ENCODE data around the gene DRD3.

The DRD3 gene

DNA sequence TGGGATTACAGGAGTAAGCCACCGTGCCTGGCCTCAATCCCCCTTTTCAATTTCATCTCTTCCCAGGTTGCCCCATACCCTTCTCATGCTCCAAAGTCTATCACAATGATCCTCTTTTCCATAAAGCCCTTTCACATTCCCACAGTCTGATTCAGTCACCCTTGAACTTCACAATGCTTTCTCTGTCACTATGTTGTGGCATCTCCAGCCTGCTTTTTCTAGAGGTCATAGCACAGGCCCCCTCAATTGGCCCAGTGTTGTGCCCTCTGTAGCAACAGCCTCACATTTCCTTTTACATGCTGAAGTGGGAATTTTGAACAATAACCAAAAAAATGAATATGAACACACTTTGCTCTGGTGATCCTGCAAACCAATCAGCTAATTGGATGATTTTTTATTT, 21.5 kb downstream of the DRD3 start:
- TF ChIP-seq, protein P1, sequence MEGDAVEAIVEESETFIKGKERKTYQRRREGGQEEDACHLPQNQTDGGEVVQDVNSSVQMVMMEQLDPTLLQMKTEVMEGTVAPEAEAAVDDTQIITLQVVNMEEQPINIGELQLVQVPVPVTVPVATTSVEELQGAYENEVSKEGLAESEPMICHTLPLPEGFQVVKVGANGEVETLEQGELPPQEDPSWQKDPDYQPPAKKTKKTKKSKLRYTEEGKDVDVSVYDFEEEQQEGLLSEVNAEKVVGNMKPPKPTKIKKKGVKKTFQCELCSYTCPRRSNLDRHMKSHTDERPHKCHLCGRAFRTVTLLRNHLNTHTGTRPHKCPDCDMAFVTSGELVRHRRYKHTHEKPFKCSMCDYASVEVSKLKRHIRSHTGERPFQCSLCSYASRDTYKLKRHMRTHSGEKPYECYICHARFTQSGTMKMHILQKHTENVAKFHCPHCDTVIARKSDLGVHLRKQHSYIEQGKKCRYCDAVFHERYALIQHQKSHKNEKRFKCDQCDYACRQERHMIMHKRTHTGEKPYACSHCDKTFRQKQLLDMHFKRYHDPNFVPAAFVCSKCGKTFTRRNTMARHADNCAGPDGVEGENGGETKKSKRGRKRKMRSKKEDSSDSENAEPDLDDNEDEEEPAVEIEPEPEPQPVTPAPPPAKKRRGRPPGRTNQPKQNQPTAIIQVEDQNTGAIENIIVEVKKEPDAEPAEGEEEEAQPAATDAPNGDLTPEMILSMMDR (IDR thresholded peaks at IDR 0.05; ENCODE audit: low read depth, low read length, missing control alignments) = no peak

DNA sequence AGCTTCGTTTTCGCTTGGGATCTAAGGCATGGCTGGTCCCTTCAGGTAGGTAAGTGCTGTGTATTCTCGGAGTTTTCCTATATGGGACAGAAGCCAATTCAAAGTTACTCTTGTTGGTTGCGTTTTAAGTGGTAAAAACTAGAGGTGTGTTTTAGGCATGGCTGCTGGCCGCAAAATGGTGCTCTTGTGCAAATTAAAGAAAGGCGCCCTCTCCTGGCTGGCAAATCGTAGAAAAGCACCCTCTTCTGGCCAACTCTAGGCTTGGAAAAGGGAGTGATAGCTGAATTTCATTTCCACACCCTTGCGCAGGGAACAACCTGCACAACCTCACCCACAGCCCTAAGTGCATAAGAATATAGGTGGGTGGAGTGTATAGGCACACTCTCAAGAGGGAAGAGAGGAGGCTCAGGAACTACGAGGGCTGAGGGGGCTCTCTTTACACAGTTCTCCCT, 23.5 kb downstream of the DRD3 start:
- no peak overlapping the region for H3K4me3 ChIP-seq (ENCODE audit: low read depth, low read length)
- DNase-seq (ENCODE audit: low read depth) = no peak
- TF ChIP-seq, protein P1 (IDR thresholded peaks at IDR 0.05; ENCODE audit: low read depth, low read length, missing control alignments) = peak; percentile 66

More for the DNA sequence above, 21.5 kb downstream of the DRD3 start:
- no peak for DNase-seq (ENCODE audit: low read depth)
- H3K4me3 ChIP-seq (ENCODE audit: low read depth, low read length) = no peak overlapping the region

DNA sequence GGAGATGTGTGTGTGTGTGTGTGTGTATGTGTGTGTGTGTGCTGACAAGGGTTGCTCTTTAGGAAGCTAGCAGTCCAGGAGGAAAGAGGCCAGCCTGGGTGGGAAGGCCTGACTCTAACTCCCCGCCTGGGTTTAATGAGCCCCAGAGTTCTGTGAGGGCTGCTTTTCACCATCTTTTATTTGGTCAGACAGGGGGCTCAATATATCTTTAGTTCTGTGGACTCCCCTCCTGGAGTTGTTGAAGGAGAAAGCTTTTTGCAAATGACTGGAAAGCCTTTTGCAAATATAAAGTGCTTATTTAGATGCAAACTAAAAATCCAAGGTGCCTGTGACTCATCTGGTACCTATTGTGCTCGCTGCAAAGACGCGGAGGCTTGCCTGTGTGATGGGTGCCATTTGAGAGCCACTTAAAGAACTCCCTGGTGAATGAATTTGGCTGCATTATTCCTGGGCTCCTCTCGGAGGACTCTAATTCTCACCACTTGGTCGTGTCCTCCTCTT, 24.5 kb downstream of the DRD3 start:
- H3K4me3 ChIP-seq (ENCODE audit: low read depth, low read length) = no peak overlapping the region
- TF ChIP-seq, protein P1 (IDR thresholded peaks at IDR 0.05; ENCODE audit: low read depth, low read length, missing control alignments) = no peak
- no peak for DNase-seq (ENCODE audit: low read depth)

DNA sequence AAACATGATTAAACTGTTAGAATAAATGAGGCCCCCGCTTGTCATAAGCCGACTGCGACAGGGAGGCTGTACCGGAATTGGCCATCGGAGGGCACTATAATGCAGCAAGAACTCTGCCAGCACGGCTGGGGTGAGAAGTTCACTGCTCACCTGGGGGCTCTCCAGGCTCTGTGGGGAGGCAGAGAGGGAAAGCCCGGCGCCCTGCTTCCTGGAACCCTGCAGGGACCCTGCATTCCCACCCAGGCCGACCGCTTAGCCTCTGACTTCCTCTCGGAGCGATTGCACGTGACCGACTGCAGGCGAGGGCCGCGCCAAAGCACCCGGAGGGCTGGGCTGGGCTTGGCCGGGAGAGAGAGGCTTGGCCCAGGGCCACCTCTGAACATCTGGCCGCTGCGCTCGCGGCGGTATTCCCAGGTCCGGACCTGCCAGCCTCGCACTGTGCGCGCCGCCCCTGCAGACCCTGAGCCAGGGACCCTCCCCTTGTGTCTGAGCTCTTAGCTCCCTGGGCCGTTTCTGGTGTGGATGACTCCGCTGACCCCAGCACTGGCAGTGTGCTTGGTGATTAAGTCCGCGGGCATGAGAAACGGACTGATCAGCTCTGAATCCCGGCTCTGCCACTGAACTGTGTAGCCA, 26.2 kb downstream of the DRD3 start:
- peak overlapping the region; percentile 53 for H3K4me3 ChIP-seq (ENCODE audit: low read depth, low read length)
- TF ChIP-seq, protein P1 (IDR thresholded peaks at IDR 0.05; ENCODE audit: low read depth, low read length, missing control alignments) = peak; percentile 86
- DNase-seq (ENCODE audit: low read depth) = peak; percentile 21

DNA sequence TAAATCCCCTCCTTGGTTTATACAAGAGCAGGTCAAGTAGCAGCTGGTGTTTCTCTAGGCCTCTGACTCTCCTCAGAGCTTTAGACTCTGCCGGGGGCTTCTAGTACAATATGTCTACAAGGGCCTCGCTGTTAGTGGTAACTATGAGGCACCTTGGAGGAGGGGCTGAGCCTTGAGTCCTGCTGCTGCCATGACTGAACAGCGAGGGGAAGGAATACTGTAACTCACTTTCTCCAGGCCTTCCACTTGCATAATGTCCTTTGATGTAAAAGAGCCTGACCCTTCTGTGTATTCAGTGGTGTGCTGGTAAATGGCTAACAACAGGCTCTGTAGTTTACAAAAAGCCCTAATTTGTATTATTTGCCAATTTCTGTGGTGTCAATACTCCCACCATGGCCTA, 27.8 kb downstream of the DRD3 start:
- TF ChIP-seq, protein P1 (IDR thresholded peaks at IDR 0.05; ENCODE audit: low read depth, low read length, missing control alignments) = no peak

DNA sequence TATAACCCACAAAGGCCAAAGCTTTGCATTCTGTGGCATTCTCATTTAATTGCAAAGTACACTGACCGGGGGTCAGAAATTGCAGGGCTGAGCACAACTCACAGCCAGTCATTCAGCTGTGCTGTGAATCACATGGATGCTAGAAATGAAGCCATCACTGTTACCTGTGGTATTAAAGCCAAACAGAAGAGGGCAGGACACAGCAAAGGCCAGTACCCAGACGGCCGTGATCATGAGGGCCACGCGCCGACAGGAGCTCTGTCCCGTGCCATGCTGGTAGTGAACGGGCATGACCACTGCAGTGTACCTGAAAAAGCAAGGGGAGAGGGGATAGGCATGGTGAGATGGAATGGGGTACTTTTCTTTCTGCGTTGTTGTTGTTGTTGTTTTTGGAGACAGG, 31.6 kb downstream of the DRD3 start:
- H3K4me3 ChIP-seq (ENCODE audit: low read depth, low read length) = no peak overlapping the region
- TF ChIP-seq, protein P1 (IDR thresholded peaks at IDR 0.05; ENCODE audit: low read depth, low read length, missing control alignments) = no peak
- no peak for DNase-seq (ENCODE audit: low read depth)

More for the DNA sequence above, 27.8 kb downstream of the DRD3 start:
- H3K4me3 ChIP-seq (ENCODE audit: low read depth, low read length) = no peak overlapping the region
- DNase-seq (ENCODE audit: low read depth) = no peak

Measured in GM12864 (cell line).